ENCODE measurements around the gene SLCO6A1.
"Not testable (repeated sequence)": the region's sequence is repeated elsewhere in the genome, so short reads cannot be mapped to it uniquely, and the experiment has no call there.

SLCO6A1 gene, protein sequence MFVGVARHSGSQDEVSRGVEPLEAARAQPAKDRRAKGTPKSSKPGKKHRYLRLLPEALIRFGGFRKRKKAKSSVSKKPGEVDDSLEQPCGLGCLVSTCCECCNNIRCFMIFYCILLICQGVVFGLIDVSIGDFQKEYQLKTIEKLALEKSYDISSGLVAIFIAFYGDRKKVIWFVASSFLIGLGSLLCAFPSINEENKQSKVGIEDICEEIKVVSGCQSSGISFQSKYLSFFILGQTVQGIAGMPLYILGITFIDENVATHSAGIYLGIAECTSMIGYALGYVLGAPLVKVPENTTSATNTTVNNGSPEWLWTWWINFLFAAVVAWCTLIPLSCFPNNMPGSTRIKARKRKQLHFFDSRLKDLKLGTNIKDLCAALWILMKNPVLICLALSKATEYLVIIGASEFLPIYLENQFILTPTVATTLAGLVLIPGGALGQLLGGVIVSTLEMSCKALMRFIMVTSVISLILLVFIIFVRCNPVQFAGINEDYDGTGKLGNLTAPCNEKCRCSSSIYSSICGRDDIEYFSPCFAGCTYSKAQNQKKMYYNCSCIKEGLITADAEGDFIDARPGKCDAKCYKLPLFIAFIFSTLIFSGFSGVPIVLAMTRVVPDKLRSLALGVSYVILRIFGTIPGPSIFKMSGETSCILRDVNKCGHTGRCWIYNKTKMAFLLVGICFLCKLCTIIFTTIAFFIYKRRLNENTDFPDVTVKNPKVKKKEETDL

DNA sequence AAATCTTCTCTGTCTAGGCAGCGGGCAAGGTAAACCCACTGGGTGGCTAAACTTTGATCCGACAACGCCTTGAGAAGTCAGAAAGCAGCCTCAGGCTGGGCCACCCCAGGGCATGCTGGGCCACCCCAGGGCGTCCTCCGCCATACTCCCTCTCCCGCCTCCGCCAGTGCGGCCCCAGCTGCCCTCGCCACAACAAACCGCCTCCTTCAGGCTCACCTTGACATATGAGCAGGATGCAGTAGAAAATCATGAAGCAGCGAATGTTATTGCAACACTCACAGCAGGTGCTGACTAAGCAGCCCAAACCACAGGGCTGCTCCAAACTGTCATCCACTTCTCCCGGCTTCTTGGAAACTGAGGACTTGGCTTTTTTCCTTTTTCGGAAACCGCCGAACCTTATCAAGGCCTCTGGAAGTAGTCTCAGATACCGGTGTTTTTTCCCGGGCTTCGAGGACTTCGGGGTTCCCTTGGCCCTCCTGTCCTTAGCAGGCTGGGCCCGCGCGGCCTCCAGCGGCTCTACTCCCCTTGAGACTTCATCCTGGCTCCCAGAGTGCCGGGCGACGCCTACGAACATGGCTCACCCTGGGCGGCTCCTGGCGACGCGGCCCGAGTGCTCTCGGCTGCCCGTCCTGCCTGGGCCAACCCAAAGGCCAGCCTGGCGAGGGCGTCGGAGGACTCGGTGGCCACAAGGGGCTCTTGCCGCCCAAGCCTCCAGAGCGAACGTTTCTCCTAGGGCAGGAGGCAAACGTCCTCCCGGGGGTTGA, at the start of gene SLCO6A1:
SLCO6A1 (minus strand) TSS at position 731 of the 764 bp plus-strand sequence; CDS start at position 574, 157 bp downstream.
- in situ Hi-C loops (cut with MboI; ENCODE audit: low sequenced_read_pairs), result no loop called here

- in situ Hi-C loops (cut with MboI; ENCODE audit: low sequenced_read_pairs), result no loop called here
These were observed 48.6 kb upstream of the SLCO6A1 start for GRCh38 chr5:102547141-102548035.

DNA sequence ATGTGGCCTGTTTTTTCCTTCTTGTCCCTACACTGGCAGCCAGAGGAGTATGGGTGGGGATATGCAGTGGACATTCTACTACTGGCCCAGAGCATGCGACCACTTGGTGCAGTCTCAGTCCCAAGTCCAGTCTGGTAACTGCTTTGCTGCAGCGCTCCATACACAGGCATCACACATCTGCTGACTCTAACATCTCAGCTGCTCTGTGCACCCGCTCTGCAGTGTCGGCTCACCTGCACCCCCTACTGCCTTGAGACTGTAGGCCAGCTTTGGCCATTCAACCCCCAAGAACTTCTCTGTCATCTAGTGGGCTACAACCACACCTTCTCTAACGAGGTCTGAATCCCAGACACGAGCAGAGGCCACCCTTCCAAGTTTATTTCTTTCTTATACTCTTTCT, 46.4 kb upstream of the SLCO6A1 start:
- in situ Hi-C loops (cut with MboI; ENCODE audit: low sequenced_read_pairs), result no loop called here

GRCh38 chr5:102542057-102542456, 43.3 kb upstream of the SLCO6A1 start:
- in situ Hi-C loops (cut with MboI; ENCODE audit: low sequenced_read_pairs), result no loop called here

GRCh38 chr5:102539996-102540728, 41.4 kb upstream of the SLCO6A1 start:
- in situ Hi-C loops (cut with MboI; ENCODE audit: low sequenced_read_pairs), result no loop called here

GRCh38 chr5:102539562-102539961, 40.8 kb upstream of the SLCO6A1 start:
- in situ Hi-C loops (cut with MboI; ENCODE audit: low sequenced_read_pairs), result no loop called here

DNA sequence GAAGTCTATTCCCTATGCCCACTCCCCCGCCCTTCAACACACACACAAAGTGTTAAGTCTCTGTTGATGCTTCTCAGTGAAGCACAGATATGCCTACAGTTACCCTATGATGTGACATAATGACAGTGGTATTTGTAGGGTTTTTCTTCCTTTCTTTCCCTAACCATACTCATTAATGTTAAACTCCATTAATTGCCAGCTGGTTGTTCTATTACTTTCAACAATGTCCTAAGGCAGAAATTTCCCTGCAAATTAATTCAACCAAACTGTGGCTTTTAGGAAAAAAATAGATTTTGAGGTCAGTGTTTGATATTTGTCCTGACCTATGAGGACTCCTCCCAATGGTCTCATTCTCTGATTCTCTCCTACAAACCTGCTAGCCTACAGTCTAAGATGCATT, 38.2 kb upstream of the SLCO6A1 start:
- in situ Hi-C loops (cut with MboI; ENCODE audit: low sequenced_read_pairs), result no loop called here

DNA sequence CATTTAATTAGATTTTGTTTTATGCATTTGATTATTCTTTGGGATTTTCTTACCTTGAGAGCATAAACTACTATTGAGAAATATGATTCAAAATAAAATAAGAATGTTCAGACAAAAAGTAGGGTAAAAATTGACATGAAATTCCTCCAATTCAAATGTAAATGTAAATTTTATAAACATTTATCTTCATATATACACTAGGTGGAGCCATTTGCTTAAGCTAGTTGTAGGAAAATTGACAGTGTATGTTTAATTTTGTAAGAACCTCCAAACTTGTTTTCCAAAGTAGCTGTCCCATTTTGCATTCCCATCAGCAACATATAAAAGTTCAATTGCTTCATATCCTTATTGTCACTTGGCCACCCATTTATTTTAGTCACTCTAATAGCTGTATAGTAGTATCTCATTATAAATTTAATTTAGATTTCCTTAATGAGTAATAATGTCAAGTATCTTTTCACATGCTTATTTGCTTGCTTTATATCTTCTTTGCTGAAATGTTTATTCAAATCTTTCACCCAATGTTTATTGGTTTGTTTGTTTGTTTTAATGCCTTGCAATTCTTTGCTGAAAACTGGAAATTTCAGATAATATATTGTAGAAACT, 37.6 kb upstream of the SLCO6A1 start:
- in situ Hi-C loops (cut with MboI; ENCODE audit: low sequenced_read_pairs), result no loop called here

DNA sequence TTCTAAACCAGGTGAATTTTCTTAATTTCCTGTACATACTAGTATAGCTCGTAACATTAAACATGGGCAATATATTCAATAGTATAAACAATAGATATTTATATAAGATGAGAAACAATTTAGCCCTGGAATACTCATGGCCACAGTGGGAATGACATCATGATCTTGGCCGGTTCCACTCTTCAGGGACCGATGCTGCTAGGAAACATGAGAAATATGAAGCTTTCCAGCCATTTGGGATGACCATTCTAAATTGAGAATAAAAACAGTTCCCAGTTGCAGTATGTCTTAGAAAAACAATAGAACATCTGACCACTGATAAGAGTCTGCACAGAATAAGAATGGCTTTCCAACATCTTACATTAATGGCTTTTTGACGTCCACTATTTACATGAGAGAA, 33.3 kb upstream of the SLCO6A1 start:
- in situ Hi-C loops (cut with MboI; ENCODE audit: low sequenced_read_pairs), result no loop called here

DNA sequence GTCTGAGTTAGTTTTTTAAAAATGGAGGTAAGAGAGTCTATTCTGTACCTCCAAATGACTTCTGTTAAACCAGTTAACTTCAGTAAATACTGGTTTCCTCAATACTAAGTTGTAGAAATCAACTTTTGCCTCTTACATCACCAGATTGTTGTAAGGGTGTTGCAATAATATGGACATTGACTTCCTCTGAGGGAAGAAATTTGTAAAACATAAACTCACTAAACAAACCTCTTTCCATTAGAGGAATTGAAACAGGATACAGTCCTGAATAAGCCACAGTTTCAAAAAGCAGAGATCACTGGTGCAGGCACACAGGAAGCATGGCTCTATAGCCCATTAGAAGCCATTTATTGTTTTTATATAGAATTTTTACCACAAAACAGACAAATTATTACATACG, 32.7 kb upstream of the SLCO6A1 start:
- in situ Hi-C loops (cut with MboI; ENCODE audit: low sequenced_read_pairs), result no loop called here

DNA sequence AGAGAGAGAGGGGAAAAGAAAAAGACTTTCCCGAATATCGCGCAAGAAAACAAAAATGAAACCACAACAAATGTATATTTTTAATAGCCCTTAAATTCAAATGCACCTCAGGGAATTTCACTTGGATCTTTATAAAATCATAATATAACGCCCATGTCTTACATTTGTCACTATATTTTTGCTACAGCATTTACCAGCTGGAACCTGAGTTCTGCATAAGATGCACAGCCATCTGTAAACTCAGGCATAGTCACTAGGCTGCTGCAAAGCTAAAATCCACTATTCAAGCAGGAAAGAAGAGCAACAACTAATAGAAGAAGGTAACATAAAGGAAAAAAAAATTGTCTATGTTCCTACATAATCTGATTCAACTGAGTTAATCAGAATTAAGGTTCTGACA, 30.6 kb upstream of the SLCO6A1 start:
- in situ Hi-C loops (cut with MboI; ENCODE audit: low sequenced_read_pairs), result no loop called here

- in situ Hi-C loops (cut with MboI; ENCODE audit: low sequenced_read_pairs), result no loop called here
These were observed 30.2 kb upstream of the SLCO6A1 start for GRCh38 chr5:102529031-102529430.

DNA sequence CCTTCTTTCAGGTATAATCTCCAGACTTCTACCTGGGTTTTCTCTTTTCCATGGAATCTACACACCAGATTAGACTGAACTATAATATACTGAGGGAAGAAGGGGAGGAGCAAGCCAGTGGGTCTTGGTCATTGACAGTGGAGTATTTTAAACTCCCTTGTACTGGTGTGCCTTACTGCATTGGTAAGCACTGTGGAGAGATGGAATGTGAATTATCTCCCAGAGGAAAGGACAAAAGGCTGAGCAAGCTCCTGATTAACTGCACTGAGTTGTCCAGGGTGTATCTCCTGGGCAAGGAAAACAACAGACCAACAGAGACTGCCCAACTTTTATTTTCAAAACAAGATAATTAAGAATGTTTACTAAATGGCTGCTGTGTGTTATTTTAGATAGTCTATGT, 29.8 kb upstream of the SLCO6A1 start:
- in situ Hi-C loops (cut with MboI; ENCODE audit: low sequenced_read_pairs), result no loop called here

GRCh38 chr5:102527547-102527946, 28.7 kb upstream of the SLCO6A1 start:
- in situ Hi-C loops (cut with MboI; ENCODE audit: low sequenced_read_pairs), result no loop called here

GRCh38 chr5:102523541-102524175, 24.9 kb upstream of the SLCO6A1 start:
- in situ Hi-C loops (cut with MboI; ENCODE audit: low sequenced_read_pairs), result no loop called here

DNA sequence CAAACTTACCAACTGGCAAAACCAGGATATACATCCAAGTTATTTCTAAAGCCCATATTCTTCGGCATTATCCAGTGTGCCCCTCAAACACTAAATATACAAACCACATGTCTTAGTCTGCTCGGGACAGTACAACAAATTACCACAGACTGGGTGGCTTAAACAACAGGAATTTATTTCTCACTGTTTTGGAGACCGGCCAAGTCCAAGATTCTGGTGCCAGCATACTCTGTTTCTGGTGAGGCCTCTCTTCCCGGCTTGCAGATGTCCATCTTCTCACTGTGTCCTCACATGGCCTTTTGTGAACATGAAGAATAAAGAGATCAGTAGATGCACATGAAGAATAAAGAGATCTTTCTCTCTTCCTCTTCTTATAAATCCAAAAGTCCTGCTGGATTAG, 12.9 kb upstream of the SLCO6A1 start:
- in situ Hi-C loops (cut with MboI; ENCODE audit: low sequenced_read_pairs), result no loop called here

DNA sequence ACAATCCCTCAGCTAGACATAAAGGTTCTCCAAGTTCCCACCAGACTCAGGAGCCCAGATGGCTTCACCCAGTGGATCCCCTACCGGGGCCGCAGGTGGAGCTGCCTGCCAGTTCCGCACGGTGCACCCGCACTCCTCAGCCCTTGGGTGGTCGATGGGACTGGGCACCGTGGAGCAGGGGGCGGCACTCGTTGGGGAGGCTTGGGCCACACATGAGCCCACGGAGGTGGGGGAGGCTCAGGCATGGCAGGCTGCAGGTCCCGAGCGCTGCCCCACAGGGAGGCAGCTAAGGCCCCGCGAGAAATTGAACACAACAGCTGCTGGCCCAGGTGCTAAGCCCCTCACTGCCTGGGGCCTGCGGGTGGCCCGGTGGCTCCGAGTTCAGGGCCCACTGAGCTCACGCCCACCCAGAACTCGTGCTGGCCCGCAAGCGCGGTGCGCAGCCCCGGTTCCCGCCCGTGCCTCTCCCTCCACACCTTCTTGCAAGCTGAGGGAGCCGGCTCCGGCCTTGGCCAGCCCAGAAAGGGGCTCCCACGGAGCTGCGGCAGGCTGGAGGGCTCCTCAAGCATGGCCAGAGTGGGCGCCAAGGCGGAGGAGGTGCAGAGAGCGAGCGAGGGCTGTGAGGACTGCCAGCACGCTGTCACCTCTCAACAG, 7.4 kb downstream of the SLCO6A1 start:
- in situ Hi-C loops (cut with MboI; ENCODE audit: low sequenced_read_pairs), result not testable (repeated sequence)

GRCh38 chr5:102483736-102484135, 15.1 kb downstream of the SLCO6A1 start:
- in situ Hi-C loops (cut with MboI; ENCODE audit: low sequenced_read_pairs), result no loop called here
